ENCODE data around the gene SLC8A1.
A peak's percentile ranks its signal among the peaks of the same experiment; 100 is the strongest.

The SLC8A1 gene

DNA sequence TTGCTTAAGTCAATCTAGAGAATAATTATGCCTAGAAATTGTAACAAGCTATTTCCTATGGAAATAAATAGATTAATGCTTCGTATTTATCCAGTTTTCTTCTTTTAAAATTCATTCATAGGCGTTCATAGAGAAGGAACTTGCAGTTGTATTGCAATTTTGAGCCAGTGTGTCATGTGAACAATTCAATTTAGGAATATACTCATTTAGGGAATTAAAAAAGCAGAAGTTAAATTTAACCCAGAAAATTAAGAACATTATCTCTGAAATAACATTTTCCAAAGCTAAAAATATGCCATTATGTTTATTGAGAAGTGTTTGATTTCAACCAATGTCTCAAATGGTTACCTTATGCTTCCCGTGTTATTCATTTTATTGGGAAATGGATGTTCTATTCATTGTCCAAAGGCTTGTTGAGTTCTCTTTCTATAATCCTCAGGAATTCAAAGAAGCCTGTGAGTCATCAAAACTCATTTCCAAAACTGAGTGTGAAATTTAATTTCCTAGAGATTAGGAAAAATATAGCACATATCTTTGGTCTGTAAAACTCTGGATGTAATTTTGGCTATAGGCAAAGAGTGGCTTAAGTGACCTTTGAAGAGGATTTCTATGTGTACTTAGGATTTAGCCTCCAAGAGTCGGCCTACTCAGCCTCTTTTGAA lies 99.7 kb downstream of the SLC8A1 start:
- DNase-seq (ENCODE audit: low spot score): no peak

- DNase-seq (ENCODE audit: low spot score): no peak
Measured at GRCh38 chr2:40348665-40349064, 103.2 kb downstream of the SLC8A1 start.

DNA sequence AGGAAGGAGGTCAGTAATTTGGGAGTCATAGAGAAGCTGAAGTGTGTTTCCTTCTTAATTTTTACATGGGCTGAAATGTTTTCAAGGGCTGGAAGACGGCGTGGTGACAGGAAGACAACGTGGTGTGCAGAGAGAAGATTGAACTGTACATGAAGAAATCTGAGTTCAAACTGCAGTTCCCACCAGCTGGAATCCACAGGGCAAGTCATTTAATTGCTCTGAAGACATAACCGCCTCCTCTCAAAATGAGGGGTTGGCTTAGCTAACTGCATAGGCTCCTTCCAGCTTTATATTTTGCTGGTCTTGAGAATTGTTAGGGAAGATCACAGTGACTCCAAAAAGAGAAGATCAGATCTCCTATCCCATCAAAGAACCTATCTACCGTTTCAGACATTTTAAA lies 103.9 kb downstream of the SLC8A1 start:
- DNase-seq (ENCODE audit: low spot score): no peak

DNA sequence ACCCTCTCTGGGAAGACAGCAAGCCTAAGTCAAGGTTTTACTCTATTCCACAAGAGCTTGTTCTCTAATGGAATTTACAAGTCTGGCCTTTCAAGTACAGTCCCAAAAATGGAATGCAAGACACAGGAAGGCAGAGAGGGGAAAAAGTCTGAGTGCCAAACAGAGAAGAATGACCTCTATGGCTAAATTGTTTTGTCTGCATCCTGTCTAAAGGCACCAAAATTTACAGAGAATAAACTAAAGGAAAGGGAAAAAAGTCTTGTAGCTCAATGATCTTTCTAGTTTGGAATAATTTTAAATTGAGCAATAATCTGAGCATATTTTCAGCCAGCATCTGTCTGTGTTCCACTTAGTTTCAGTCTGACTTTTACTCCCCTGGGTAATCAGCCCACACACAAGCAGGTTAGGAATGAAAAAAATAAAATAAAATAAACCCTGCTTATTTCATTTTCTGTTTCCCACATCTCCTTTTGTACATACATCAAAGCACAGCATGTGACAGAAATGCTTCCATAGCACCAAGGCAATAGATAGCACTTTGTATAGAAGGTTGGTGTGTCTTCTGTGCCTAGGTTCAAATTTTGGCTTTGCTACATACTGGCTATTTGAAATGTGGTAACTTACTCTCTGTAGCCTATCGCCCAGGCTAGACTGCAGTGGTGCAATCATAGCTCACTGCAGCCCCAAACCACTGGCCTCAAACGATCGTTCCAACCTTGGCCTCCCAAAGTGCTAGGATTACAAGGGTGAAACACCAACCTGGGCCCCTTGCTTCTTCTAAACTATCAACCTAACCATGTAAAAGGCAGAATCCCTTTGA lies 105.1 kb downstream of the SLC8A1 start:
- DNase-seq (ENCODE audit: low spot score): no peak

GRCh38 chr2:40344364-40344763 lies 107.5 kb downstream of the SLC8A1 start:
- no peak for DNase-seq (ENCODE audit: low spot score)

DNA sequence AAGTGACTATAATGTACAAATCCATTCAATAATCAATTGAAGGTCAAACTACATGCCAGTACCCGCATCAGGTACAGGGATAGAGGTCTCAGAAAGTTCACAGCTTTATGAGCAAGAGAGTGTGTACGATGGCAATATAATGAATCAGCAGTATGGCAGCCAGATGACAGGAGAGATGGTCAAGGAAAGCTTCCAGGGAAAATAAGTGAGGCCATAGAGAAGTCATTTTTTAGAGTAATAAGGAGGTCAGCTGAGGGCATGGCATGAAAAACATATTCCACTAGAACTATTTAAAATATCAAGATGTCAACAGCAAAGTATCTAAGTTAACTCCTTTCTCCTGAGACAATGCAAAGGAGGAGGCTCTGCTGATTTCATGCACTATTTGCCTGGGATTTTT lies 108.0 kb downstream of the SLC8A1 start:
- DNase-seq (ENCODE audit: low spot score): no peak

DNA sequence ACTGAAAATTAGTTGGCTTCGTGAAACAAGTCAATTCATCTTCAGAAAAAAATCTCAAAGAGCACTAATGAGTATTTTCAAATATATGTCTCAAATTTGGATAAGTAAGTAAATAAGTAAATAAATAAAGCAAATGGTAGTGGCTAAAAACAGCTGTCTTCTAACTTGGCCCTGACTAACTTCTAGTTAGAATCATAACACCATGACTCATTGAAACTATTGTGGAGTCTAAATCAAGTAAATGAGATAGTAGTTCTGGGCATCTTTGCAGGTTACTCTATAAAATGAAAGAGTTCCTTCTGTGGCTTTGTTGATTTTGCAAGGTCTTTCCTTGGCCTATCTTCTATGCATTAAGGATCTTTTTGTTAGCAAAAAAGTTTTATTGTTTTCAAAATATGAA lies 110.7 kb downstream of the SLC8A1 start:
- DNase-seq (ENCODE audit: low spot score): no peak

- no peak for DNase-seq (ENCODE audit: low spot score)
Measured at GRCh38 chr2:40339026-40339425, 112.9 kb downstream of the SLC8A1 start.

GRCh38 chr2:40332191-40332826 lies 119.6 kb downstream of the SLC8A1 start:
- DNase-seq (ENCODE audit: low spot score): no peak

- no peak for DNase-seq (ENCODE audit: low spot score)
Measured at GRCh38 chr2:40330096-40330495, 121.8 kb downstream of the SLC8A1 start.

GRCh38 chr2:40329739-40330030 lies 122.2 kb downstream of the SLC8A1 start:
- DNase-seq (ENCODE audit: low spot score): no peak

- no peak for DNase-seq (ENCODE audit: low spot score)
Measured at GRCh38 chr2:40325116-40325515, 126.8 kb downstream of the SLC8A1 start.

DNA sequence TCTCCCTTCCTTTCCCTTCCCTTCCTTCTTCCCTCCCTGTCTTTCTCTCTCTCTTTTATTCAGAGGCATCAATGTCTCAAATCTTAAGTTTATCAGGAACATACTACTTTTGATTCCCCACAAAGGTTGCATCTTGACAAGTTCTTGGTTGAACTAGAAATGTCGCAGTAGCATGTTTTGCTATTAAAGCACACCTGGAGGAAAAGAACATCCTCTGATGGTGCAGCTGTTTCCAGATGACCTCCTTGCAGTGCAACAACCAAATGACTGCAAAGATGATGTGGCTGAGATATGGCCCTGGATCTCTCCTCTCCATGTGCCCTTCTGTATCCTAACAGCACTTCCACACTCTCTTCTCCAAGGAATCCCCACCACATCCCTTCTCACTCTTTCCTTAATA lies 127.2 kb downstream of the SLC8A1 start:
- no peak for DNase-seq (ENCODE audit: low spot score)

DNA sequence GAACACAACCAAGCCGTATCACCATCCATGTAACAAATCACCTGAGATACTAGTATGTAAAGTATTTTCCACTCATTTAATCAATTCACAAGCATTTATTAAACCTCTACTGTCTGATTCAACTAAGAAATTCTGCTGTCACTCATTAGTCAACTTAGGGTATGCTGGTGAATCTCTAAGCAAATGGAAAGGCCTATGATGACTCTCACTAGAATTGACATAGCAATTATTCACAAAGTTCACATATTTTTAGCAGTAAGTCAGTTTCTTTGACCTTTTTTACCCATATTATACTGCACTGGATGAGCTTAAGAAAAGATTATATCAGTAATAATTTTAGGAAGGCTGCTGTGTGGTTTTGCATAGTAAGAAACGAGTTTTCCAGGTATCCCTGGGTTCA lies 130.1 kb downstream of the SLC8A1 start:
- no peak for DNase-seq (ENCODE audit: low spot score)

DNA sequence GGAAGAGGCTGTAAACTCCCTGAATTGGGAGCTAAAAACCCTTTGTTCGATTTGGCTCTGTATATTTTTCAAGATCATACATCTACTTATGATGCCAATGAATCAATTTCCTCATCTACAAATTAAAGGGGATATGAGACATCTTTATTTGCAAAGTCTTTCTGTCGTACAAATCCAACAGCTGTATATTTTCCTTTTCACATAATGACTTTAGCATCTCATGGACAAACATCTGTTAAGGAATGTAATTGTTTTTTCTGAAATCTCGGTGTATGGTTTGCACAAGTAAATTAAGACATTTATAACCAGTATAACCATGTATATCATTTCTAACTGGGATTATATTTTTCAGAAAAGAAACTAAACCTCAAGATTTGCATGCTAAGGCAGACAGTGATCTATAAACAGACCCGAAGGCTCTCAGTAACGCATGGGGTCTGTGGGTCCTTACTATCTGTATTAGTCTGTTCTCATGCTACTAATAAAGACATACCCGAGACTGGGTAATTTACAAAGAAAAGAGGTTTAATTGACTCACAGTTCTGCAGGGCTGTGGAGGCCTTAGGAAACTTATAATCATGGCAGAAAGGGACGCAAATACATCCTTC lies 130.8 kb downstream of the SLC8A1 start:
- no peak for DNase-seq (ENCODE audit: low spot score)

- DNase-seq (ENCODE audit: low spot score): no peak
Measured at GRCh38 chr2:40318921-40319320, 133.0 kb downstream of the SLC8A1 start.

GRCh38 chr2:40317761-40318160 lies 134.1 kb downstream of the SLC8A1 start:
- DNase-seq (ENCODE audit: low spot score): no peak

DNA sequence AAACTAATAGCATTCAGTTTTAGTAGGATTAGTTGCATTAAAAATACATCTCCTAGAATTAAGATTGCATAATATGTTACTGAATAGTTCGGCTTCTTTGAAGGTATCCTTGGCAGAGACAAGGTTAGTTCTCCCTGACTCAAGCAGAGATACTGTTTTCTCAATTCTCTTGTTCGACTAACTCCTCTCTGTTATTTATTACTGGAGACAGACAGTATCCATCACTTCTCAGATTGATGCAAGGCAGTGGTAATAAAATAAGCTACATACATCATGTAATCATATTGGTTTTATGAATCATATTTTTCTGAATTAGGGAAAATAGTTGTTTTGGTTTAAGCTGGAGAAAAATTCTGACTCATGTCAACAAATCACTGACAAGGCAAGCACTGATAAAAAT lies 134.8 kb downstream of the SLC8A1 start:
- DNase-seq (ENCODE audit: low spot score): no peak

DNA sequence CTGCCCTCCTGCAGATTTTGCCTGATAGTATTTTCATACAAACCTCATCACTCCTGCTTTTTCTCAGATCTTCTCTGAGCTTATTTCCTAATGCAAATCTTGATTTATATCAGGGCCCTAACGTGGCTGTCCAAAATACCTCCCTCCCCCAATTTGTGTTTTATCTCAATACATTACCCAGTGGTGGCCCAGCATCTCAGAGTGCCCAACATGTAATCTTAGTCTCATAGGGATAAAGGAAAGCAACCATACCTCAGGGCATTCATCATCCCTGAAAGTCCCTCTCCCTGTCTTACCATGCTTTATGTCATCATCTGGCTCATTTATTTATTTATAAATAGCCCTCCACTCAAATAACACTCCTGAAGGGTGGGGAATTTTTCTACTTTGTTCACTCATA lies 135.3 kb downstream of the SLC8A1 start:
- DNase-seq (ENCODE audit: low spot score): no peak

- no peak for DNase-seq (ENCODE audit: low spot score)
Measured at GRCh38 chr2:40315683-40316082, 136.2 kb downstream of the SLC8A1 start.

- DNase-seq (ENCODE audit: low spot score): no peak
Measured at GRCh38 chr2:40311026-40311425, 140.9 kb downstream of the SLC8A1 start.

GRCh38 chr2:40310303-40310702 lies 141.6 kb downstream of the SLC8A1 start:
- DNase-seq (ENCODE audit: low spot score): no peak

DNA sequence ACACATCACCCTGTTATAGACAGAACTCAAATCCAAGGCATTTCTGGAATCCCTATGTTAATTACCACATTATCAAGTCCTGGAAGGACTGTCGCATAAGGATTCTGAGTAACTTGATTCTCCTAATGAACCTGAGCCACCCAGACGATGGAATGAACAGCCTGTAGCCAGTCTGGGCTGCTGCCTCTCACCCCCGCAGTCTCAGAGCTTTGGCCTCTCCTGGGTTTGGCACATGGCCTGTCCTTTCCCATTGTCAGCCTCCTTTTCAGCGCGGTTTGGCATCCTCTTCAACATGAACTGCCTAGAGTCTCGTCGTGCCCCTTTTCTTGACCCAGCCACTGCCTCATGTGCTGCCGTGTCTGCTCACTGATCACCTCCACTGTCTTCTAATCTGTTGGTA lies 147.6 kb downstream of the SLC8A1 start:
- DNase-seq (ENCODE audit: low spot score): peak; percentile 7

Data from iPS-NIHi11 (cell line).